ENCODE data around the gene BCL7A.

- TF ChIP-seq EZH2 (IDR thresholded peaks at IDR 0.05) = no peak
- TF ChIP-seq POLR2AphosphoS5 (IDR thresholded peaks at IDR 0.05; ENCODE audit: borderline replicate concordance, low read depth, low read length) = no peak
- no peak for TF ChIP-seq FOXP2 (optimal IDR thresholded peaks at IDR 0.05; ENCODE audit: control extremely low read depth, extremely low read length, insufficient read depth)
Measured at GRCh38 chr12:122067548-122067947, 45.9 kb downstream of the BCL7A start.

Data from SK-N-MC (cell line).